Omental fat pad (tissue), 4 donors: ENCODE results near the gene UBR2. TPM values are rescaled to one million over a fixed set of nuclear protein-coding genes. Genes with fewer than 3 reads are reported as not detected.

Source experiments
- ATAC-seq: fragments of 150-250 bp; one replicate; pipeline ENCODE4 v1.9.1; 2016; ENCODE audit warnings: mild to moderate bottlenecking, moderate library complexity; ENCODE audit not compliant: low FRiP score
- DNase-seq: peaks from one replicate; pipeline ENCODE4 v3.0.0-alpha.2; 2019; ENCODE audit warnings: low spot score
- total RNA-seq, 4 donors: library from RNA; depleted of rRNA; stranded (reverse); fragments of >200 nt; gene quantifications; one replicate each; pipeline ENCODE4 v1.1.0, GENCODE V29; 2016
- TF ChIP-seq, protein P1 (sequence below), 3 donors: fragments of 450-650 bp; IDR thresholded peaks; one replicate each; pipeline ENCODE4 v1.5.1; 2016 to 2017; ENCODE audit warnings: antibody characterized with exemption in 3 of 3, mild to moderate bottlenecking in 3 of 3, moderate library complexity in 2 of 3

Gene UBR2
- 10 to 100 TPM; 20.8 to 42.9 (median 26.6) TPM for total RNA-seq

DNA sequence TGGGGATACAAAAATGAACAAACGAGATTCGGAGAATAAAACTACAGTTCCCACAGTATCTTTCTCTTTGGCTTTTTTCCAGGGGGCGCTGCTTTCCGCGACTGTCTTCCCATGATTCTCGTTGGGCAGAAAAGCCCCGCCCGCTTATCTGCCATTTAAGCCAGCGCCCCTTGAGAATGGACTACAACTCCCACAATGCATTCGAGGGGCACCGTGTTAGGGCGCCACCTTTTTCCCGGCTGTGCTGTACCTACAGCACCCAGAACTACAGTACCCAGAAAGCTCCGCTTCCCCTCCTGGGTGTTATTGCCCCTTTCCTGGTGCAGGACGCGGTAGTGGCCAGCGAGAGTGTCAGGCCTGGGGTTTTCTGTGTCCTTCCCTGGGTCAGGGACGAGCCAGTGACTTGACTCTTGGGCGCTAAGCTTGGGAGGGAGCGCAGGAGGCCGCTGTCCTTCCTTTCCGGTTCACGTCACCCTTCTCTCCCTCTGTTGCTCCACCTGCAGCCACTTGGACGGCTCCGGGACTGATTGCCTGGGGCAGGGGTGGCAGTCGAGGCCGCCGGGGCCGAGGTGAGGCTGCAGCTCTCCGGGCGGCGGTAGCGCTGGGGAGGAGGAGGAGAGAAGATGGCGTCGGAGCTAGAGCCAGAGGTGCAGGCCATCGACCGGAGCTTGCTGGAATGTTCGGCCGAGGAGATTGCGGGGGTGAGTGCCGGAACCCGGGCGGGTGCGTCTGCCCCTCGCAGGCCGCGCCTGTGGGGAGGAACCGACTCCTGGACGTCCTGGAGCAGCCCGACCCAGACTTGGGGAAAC is at the start of gene UBR2:
TSS of gene UBR2 (plus strand) at position 333 of the 809 bp plus-strand sequence. CDS start at position 624, 291 bp downstream.
- DNase-seq (peak; percentile 89), ATAC-seq (peak; percentile 98)
- TF ChIP-seq, protein P1, sequence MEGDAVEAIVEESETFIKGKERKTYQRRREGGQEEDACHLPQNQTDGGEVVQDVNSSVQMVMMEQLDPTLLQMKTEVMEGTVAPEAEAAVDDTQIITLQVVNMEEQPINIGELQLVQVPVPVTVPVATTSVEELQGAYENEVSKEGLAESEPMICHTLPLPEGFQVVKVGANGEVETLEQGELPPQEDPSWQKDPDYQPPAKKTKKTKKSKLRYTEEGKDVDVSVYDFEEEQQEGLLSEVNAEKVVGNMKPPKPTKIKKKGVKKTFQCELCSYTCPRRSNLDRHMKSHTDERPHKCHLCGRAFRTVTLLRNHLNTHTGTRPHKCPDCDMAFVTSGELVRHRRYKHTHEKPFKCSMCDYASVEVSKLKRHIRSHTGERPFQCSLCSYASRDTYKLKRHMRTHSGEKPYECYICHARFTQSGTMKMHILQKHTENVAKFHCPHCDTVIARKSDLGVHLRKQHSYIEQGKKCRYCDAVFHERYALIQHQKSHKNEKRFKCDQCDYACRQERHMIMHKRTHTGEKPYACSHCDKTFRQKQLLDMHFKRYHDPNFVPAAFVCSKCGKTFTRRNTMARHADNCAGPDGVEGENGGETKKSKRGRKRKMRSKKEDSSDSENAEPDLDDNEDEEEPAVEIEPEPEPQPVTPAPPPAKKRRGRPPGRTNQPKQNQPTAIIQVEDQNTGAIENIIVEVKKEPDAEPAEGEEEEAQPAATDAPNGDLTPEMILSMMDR (IDR thresholded peaks at IDR 0.05) = no peak

DNA sequence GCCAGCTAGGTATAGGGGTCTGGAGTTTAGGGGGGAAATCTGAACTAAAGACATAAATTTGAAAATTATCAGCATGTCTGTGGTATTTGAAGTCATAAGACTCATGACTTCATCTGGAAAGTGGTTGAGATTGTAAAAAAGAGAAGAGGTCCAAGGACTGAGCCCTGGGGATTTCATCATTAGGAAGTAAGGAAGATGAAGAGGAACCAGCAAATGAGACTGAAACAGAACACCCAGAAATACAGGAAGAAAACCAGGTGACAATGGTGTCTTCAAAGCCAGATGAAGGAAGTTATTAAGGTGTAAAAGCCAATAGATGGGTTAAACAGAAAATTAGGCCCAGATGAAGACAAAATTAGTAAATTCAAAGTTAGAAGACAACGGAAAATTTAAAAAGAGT is 49.1 kb upstream of the UBR2 start:
- TF ChIP-seq, protein P1 (IDR thresholded peaks at IDR 0.05) = no peak
- ATAC-seq (no peak), DNase-seq (no peak)

DNA sequence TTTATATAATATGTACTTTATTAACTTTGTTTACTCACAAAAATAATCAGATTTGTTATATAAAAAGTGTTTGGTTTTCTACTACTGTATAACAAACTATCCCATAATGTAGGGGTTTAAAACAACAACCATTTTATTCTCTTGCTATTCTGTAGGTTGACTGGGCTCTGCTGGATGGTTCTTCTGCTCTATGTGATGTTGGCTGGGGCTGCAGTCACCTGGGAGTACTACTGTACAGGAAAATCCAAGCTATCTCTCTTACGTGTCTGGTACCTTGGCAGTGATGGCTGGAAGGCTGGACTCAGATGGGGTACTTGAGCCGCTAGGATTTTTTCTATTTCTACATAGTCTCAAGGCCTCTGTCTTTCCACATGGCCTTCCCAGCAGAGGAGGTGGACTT is 44.0 kb upstream of the UBR2 start:
- TF ChIP-seq, protein P1 (IDR thresholded peaks at IDR 0.05) = no peak
- ATAC-seq = no peak
- no peak for DNase-seq

DNA sequence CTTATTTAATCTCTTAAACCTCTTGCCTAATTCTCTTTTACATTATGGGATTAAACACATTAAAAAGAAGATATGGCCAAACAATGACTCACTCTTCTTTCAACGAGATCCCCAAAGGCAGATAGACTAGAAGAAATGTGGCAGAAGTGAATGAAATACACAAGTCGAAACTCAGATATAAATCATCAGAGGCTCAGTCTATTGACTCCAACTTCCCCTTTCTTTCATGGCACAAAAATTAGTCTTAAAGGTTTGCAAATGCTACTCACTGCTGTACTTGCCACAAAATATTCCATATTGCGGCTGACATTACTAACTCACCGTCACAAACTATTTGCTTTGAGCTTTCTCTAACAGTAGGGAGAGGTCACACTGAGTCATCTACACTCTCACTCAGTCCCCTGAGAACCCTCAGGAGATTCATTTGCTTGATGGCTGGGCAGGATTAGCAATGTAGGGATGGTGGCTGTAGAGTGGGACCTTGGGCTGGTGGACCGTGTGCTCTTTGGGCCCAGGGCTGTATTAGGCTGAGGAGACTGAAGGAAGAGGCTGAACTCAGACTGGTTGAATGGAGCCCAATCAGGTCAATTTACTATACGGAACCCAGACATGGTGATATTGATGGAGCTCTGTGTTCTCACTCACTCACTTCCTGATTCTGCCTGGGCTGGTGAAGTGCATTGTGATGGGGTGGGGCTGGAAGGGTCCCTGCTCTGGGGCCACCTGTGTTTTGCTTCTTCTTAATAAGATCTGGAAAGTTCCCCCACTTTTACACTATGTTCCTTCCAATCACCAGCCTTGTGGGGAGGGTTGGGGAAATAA is 42.8 kb upstream of the UBR2 start:
- TF ChIP-seq, protein P1 (IDR thresholded peaks at IDR 0.05) = no peak
- ATAC-seq = no peak
- no peak for DNase-seq

DNA sequence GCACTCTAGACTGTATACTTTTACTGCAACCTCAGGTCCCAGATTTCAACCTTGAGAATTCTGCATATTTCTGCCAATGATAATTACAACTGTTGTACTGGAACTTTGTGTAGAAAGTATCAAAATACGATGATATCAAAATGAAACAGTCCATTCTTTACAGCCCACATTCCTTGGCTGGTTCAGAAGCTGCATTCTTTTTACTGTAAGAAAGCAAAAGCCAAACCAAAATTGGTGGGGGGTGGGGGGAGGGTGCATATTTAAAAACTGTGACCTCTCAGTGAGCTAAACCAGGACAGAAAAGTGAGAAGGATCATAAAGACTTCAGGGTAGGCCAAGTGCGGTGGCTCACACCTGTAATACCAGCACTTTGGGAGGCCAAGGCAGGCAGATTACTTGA is 41.8 kb upstream of the UBR2 start:
- no peak for DNase-seq
- TF ChIP-seq, protein P1 (IDR thresholded peaks at IDR 0.05) = no peak
- ATAC-seq = no peak

DNA sequence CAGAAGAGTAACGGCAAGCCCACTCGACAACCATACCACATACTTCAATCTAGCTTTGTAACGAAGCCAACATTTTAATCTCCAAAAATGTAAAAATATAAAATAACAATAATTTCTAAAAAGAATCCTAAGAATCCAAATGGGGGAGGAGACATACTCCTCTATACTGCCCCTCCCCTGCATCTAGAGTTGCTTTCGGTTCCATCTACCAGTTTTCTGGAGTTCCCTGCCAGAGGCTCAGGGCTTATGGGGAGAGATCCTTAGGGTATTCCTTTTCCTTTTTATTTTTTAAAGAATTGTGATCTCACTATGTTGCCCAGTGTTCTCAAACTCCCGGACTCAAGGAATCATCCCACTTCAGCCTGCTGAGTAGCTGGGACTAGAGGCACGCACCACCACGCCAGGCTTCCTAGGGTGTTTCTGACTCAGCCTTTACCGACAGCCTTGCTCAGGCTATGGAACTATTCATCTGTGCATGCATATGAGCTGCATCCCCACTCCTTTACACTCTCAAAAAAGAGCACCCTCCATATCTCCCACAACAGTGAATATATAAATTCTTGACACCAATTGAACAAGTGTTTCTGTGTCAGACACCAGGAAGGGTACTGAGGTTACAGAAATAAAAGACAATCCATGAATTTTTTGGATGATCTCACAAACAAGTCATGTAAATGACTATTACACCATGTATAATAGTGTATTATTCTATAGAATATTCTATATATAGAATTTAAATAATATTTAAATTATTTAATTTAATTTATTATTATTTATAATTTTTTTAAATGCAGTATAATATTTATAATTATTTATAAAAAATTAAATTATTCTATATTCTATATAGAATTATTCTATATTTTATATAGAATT is 40.7 kb upstream of the UBR2 start:
- DNase-seq = no peak
- TF ChIP-seq, protein P1 (IDR thresholded peaks at IDR 0.05) = no peak
- ATAC-seq = peak; percentile 90
